HG02798 (cell line): ENCODE results near the gene METRNL.
"Not testable (repeated sequence)": the region's sequence is repeated elsewhere in the genome, so short reads cannot be mapped to it uniquely, and the experiment has no call there.

Experiments used
- ATAC-seq: cut with Tn5 transposase; IDR thresholded peaks from one replicate; pipeline ENCODE4 v1.9.1; 2021; ENCODE audit warnings: mild to moderate bottlenecking; ENCODE audit not compliant: unreplicated experiment, poor library complexity

Gene METRNL

GRCh38 chr17:83051396-83052240, 27.8 kb upstream of the METRNL start:
- ATAC-seq = peak; percentile 94

- no peak for ATAC-seq
Measured at GRCh38 chr17:83052241-83052564, 27.2 kb upstream of the METRNL start.

- no peak for ATAC-seq
Measured at GRCh38 chr17:83053021-83053681, 26.3 kb upstream of the METRNL start.

- ATAC-seq = no peak
Measured at GRCh38 chr17:83053739-83054451, 25.5 kb upstream of the METRNL start.

- no peak for ATAC-seq
Measured at GRCh38 chr17:83054518-83055125, 24.8 kb upstream of the METRNL start.

GRCh38 chr17:83055176-83055575, 24.2 kb upstream of the METRNL start:
- ATAC-seq = not testable (repeated sequence)

- no peak for ATAC-seq
Measured at GRCh38 chr17:83055911-83056582, 23.4 kb upstream of the METRNL start.

GRCh38 chr17:83056583-83057396, 22.6 kb upstream of the METRNL start:
- no peak for ATAC-seq

GRCh38 chr17:83057397-83057761, 22.0 kb upstream of the METRNL start:
- no peak for ATAC-seq

GRCh38 chr17:83057793-83058265, 21.6 kb upstream of the METRNL start:
- no peak for ATAC-seq

- no peak for ATAC-seq
Measured at GRCh38 chr17:83058266-83058798, 21.1 kb upstream of the METRNL start.

- ATAC-seq = no peak
Measured at GRCh38 chr17:83061586-83061985, 17.8 kb upstream of the METRNL start.

GRCh38 chr17:83062011-83062817, 17.2 kb upstream of the METRNL start:
- no peak for ATAC-seq

GRCh38 chr17:83062818-83063671, 16.4 kb upstream of the METRNL start:
- ATAC-seq = no peak

- ATAC-seq = no peak
Measured at GRCh38 chr17:83064021-83064731, 15.2 kb upstream of the METRNL start.

- no peak for ATAC-seq
Measured at GRCh38 chr17:83064732-83065659, 14.4 kb upstream of the METRNL start.
